H1 (cell line): ENCODE measurements around the gene ZNF830.

Experiments used
- CTCF ChIP-seq, 3 experiments: IDR thresholded peaks; 1 replicate in 2 of 3; 2 replicates in 1 of 3; pipeline versions ENCODE4 v1.5.1 to v1.6.1; 2011; ENCODE audit warnings: low read length in 3 of 3, mild to moderate bottlenecking in 3 of 3, inconsistent platforms in 2 of 3, low read depth in 1 of 3, moderate library complexity in 1 of 3; ENCODE audit not compliant: insufficient read depth in 1 of 3; ENCODE audit errors: control extremely low read depth in 1 of 3
- EZH2 ChIP-seq: fragments of 200-600 bp; sonication (generic); IDR thresholded peaks from 2 replicates; pipeline ENCODE4 v1.7.1; 2012; ENCODE audit warnings: low read depth, mild to moderate bottlenecking, moderate library complexity, low read length, inconsistent platforms; ENCODE audit not compliant: severe bottlenecking
- JUND ChIP-seq: IDR thresholded peaks from 2 replicates; pipeline ENCODE4 v1.6.1; 2011; ENCODE audit warnings: mild to moderate bottlenecking, improper control_type of control experiment, low read length
- MAX ChIP-seq: IDR thresholded peaks from 2 replicates; pipeline ENCODE4 v1.6.1; 2012; ENCODE audit warnings: inconsistent platforms
- POLR2A ChIP-seq, 2 experiments: IDR thresholded peaks; 1 replicate in 1 of 2; 2 replicates in 1 of 2; pipeline ENCODE4 v1.6.1; 2011; ENCODE audit warnings: low read depth in 2 of 2, low read length in 2 of 2, mild to moderate bottlenecking in 2 of 2; ENCODE audit errors: control extremely low read depth in 1 of 2
- POLR2AphosphoS5 ChIP-seq: IDR thresholded peaks from 2 replicates; pipeline ENCODE4 v1.6.1; 2011; ENCODE audit warnings: low read depth, low read length
- RFX5 ChIP-seq: IDR thresholded peaks from 2 replicates; pipeline ENCODE4 v1.6.1; 2011; ENCODE audit warnings: low read depth, low read length, improper control_type of control experiment, borderline replicate concordance
- TF ChIP-seq, protein P1 (sequence below): IDR thresholded peaks from 2 replicates; pipeline ENCODE4 v1.6.1; 2011; ENCODE audit warnings: low read length, improper control_type of control experiment

- TF ChIP-seq, protein P1, sequence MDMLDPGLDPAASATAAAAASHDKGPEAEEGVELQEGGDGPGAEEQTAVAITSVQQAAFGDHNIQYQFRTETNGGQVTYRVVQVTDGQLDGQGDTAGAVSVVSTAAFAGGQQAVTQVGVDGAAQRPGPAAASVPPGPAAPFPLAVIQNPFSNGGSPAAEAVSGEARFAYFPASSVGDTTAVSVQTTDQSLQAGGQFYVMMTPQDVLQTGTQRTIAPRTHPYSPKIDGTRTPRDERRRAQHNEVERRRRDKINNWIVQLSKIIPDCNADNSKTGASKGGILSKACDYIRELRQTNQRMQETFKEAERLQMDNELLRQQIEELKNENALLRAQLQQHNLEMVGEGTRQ, result no peak
- TF ChIP-seq CTCF (IDR thresholded peaks at IDR 0.05; ENCODE audit: control extremely low read depth in 1 of 3, insufficient read depth in 1 of 3, low read depth in 1 of 3, low read length in 3 of 3), result no peak
- TF ChIP-seq MAX, result no peak
- no peak for TF ChIP-seq POLR2A (IDR thresholded peaks at IDR 0.05; ENCODE audit: control extremely low read depth in 1 of 2, low read depth in 2 of 2, low read length in 2 of 2)
- no peak for TF ChIP-seq RFX5
- no peak for TF ChIP-seq EZH2
- TF ChIP-seq JUND, result no peak
- TF ChIP-seq POLR2AphosphoS5, result peak; percentile 33; the same call in 1 of the 2 replicates
Observed at GRCh38 chr17:35011671-35012216, 50.4 kb downstream of the ZNF830 start.
